GM20431 (cell line): ENCODE results near the gene ACAD10.

Source experiments
- in situ Hi-C: fragments of 300-500 bp; cut with MseI, MboI; formaldehyde crosslinking; loops from one replicate; pipeline ENCODE4 v1.15.0; 2020; ENCODE audit warnings: low sequenced_read_pairs; ENCODE audit not compliant: unreplicated experiment

ACAD10 gene

GRCh38 chr12:111799758-111800157 is 113.9 kb downstream of the ACAD10 start:
- in situ Hi-C loops: loop anchor here (10.0 kb wide), 1 partner anchor 55 kb away; no protein-coding TSS in a partner anchor

GRCh38 chr12:111803038-111803626 is 117.3 kb downstream of the ACAD10 start:
- in situ Hi-C loops: no loop called here

GRCh38 chr12:111803851-111804250 is 118.0 kb downstream of the ACAD10 start:
- in situ Hi-C loops: no loop called here

GRCh38 chr12:111806304-111806703 is 120.5 kb downstream of the ACAD10 start:
- in situ Hi-C loops: no loop called here
